A673 (cell line): ENCODE results near the gene EEPD1. TPM values are rescaled to one million over a fixed set of nuclear protein-coding genes. Genes with fewer than 3 reads are reported as not detected.

Experiments used
- BruUV-seq: library from RNA; stranded (reverse); fragments of 400-500 nt; replicated peaks from 2 replicates; lab custom pipeline; 2021; lab: Mats Ljungman, UMichigan
- CTCF ChIA-PET: fragments of 300-600 bp; sonication (Branson Sonifier 250); formaldehyde crosslinking; loops from one replicate; lab custom pipeline; 2022; ENCODE audit warnings: antibody characterized with exemption; lab: Charles Lee
- POLR2A ChIA-PET: fragments of 300-600 bp; sonication (Branson Sonifier 250); formaldehyde crosslinking; loops from one replicate; lab custom pipeline; 2022; ENCODE audit warnings: antibody characterized with exemption; ENCODE audit not compliant: low non-redundant PET; lab: Charles Lee
- DNase-seq: peaks from one replicate; pipeline ENCODE4 v3.0.0-alpha.2; 2015; ENCODE audit warnings: low spot score
- H3K27ac ChIP-seq: fragments of 200-600 bp; sonication (generic); 2 replicates; pipeline ENCODE4 v1.5.1; 2016; ENCODE audit warnings: mixed run types, low read depth, mild to moderate bottlenecking, mixed read lengths, antibody characterized with exemption, low read length; ENCODE audit not compliant: poor library complexity, severe bottlenecking
- H3K27me3 ChIP-seq: fragments of 200-600 bp; sonication (generic); replicated peaks from 2 replicates; pipeline ENCODE4 v1.6.1; 2017; ENCODE audit warnings: mixed run types, low read depth, mild to moderate bottlenecking, mixed read lengths, antibody characterized with exemption, low read length; ENCODE audit not compliant: insufficient read depth, poor library complexity
- H3K36me3 ChIP-seq: fragments of 200-600 bp; sonication (generic); 2 replicates; pipeline ENCODE4 v1.6.1; 2016; ENCODE audit warnings: mixed run types, mild to moderate bottlenecking, mixed read lengths, antibody characterized with exemption, low read length; ENCODE audit not compliant: insufficient read depth, poor library complexity, severe bottlenecking
- H3K4me1 ChIP-seq: fragments of 200-600 bp; sonication (generic); 2 replicates; pipeline ENCODE4 v1.6.1; 2017; ENCODE audit warnings: mixed run types, mild to moderate bottlenecking, mixed read lengths, antibody characterized with exemption, low read length; ENCODE audit not compliant: insufficient read depth, poor library complexity, severe bottlenecking
- H3K4me3 ChIP-seq: fragments of 200-600 bp; sonication (generic); 2 replicates; pipeline ENCODE4 v1.5.1; 2016; ENCODE audit warnings: low read depth, mixed run types, mild to moderate bottlenecking, mixed read lengths, low read length; ENCODE audit not compliant: poor library complexity, severe bottlenecking
- H3K9me3 ChIP-seq: fragments of 200-600 bp; sonication (generic); 2 replicates; pipeline ENCODE4 v1.6.1; 2016; ENCODE audit warnings: mixed run types, low read depth, mild to moderate bottlenecking, mixed read lengths, antibody characterized with exemption, low read length; ENCODE audit not compliant: poor library complexity, severe bottlenecking
- EZH2 ChIP-seq: fragments of 200-600 bp; sonication (generic); IDR thresholded peaks from 2 replicates; pipeline ENCODE4 v1.6.1; 2017; ENCODE audit warnings: borderline replicate concordance, low read depth, mild to moderate bottlenecking, mixed read lengths, antibody characterized with exemption, low read length; ENCODE audit not compliant: poor library complexity, severe bottlenecking
- intact Hi-C: fragments of 100-400 bp; cut with micrococcal nuclease; formaldehyde crosslinking; loops from one replicate; pipeline ENCODE4 v1.10.0; 2022; ENCODE audit not compliant: unreplicated experiment
- total RNA-seq: library from RNA; stranded (reverse); gene quantifications from 2 replicates; pipeline ENCODE4 v1.2.3, GENCODE V29; 2021
- TF ChIP-seq, protein P1 (sequence below): fragments of 300-800, 200-600 bp; sonication (generic); conservative IDR thresholded peaks from 2 replicates; pipeline ENCODE4 v1.5.1; 2017; ENCODE audit warnings: low read depth, mild to moderate bottlenecking, antibody characterized with exemption, low read length, moderate library complexity, mixed read lengths

Gene EEPD1
- total RNA-seq, 1 experiment from 2014 or later: 2.5 TPM

DNA sequence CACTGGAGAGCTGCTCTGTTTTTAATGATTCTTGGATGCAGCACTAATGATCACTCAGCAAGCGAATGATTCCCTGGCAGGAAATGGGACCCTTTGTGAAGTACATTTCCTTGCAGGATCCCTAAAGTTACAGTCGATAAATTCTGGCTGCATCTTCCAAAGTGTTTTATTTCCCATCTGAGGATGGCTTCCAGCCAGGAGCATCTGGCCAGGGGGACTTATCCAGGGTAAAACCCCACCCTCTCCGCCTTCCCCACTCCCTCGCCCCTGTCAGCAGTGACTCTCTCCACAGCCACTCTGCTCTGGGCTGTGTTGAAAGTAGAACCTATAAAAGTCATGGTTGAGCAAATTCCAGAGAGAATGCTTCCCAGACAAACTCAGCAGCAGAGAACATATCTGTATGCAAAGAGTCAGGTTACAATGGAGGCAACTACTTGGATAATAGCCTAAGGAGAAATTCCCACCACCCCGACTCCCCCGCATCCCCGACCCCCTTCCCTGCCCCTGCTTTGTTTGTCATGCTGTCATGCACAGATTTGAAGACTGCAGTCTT lies 125.6 kb downstream of the EEPD1 start:
- peaks cover 32% of the 10 kb centered on the region for H3K4me1 ChIP-seq
- DNase-seq: peak; percentile 61
- no TSS peak for BruUV-seq

DNA sequence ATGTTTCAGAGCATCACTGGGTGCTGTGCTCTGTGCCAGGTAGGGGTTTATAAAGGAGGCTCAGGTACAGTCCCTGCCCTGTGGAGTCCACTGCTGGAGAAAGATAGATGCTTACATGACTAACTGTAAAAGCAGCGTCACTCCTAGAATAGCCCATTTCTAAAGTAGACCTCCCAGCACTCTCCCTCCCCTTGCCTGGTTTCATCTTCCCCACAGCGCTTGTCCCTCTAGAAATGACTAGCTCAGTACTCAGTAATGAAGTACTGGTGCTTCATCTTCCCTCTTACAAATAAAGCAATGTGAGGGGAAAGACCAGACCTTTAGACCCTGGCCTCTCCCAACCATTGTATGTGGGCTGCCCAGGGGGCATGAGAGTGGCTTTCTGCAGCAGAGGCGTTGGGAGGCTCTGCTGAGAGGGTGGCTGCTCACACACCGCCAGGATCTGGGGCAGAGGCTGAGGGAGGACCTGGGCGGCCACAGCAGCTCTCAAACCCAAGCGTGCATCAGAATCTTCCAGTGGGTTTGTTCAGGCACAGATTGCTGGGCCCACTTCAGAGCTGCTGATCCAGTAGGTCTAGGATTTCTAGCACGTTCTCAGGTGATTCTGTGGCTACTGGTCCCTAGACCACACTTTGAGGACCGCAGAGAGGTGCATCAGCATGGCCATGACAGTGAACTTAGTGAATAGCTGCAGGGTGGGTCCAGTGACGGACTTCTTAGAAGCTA lies 126.3 kb downstream of the EEPD1 start:
- H3K27me3 ChIP-seq: no peaks in the 10 kb centered on the region
- CTCF ChIA-PET: no interaction called here
- no TSS peak for BruUV-seq
- peaks cover 32% of the 10 kb centered on the region for H3K4me1 ChIP-seq
- H3K4me3 ChIP-seq: no peak overlapping the region
- H3K27ac ChIP-seq: no peak overlapping the region
- intact Hi-C loops: no loop called here
- no peak for DNase-seq
- H3K36me3 ChIP-seq: no peaks in the 10 kb centered on the region
- POLR2A ChIA-PET: no interaction called here
- H3K9me3 ChIP-seq: no peaks in the 10 kb centered on the region
- no peak for TF ChIP-seq EZH2
- TF ChIP-seq, protein P1, sequence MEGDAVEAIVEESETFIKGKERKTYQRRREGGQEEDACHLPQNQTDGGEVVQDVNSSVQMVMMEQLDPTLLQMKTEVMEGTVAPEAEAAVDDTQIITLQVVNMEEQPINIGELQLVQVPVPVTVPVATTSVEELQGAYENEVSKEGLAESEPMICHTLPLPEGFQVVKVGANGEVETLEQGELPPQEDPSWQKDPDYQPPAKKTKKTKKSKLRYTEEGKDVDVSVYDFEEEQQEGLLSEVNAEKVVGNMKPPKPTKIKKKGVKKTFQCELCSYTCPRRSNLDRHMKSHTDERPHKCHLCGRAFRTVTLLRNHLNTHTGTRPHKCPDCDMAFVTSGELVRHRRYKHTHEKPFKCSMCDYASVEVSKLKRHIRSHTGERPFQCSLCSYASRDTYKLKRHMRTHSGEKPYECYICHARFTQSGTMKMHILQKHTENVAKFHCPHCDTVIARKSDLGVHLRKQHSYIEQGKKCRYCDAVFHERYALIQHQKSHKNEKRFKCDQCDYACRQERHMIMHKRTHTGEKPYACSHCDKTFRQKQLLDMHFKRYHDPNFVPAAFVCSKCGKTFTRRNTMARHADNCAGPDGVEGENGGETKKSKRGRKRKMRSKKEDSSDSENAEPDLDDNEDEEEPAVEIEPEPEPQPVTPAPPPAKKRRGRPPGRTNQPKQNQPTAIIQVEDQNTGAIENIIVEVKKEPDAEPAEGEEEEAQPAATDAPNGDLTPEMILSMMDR: no peak

More for the DNA sequence above, 125.6 kb downstream of the EEPD1 start:
- Histone ChIP-seq H3K27me3 (no peaks in the 10 kb centered on the region), H3K4me3 (no peak overlapping the region), H3K36me3 (no peaks in the 10 kb centered on the region), H3K27ac (no peak overlapping the region), H3K9me3 (no peaks in the 10 kb centered on the region)
- no peak for TF ChIP-seq EZH2
- TF ChIP-seq, protein P1: no peak
- CTCF ChIA-PET: no interaction called here
- POLR2A ChIA-PET: no interaction called here
- intact Hi-C loops: no loop called here

DNA sequence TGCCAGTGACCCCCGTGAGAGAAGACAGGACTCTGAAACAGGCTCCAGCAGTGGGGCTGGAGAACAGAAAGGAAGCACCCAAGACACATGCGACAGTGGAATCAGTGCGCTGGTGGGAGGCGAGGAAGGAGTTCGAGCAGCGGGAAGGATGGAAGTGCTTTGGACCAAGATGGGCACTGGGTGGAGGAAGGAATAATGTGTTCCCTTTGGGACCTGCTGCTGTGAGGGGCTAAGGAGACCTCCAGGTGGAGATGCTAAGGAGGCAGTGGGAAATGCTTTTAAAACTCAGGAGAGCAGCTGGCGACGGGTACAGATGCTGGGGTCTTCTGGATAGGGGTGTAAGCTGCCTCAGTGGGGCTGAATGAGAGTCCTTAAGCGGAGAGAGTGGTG lies 126.9 kb downstream of the EEPD1 start:
- ChIA-PET POLR2A (no interaction called here), CTCF (no interaction called here)
- Histone ChIP-seq H3K27me3 (no peaks in the 10 kb centered on the region), H3K4me3 (no peak overlapping the region), H3K4me1 (peaks cover 32% of the 10 kb centered on the region), H3K27ac (no peak overlapping the region), H3K36me3 (no peaks in the 10 kb centered on the region), H3K9me3 (no peaks in the 10 kb centered on the region)
- no TSS peak for BruUV-seq
- DNase-seq: no peak
- TF ChIP-seq, protein P1: no peak
- no peak for TF ChIP-seq EZH2
- intact Hi-C loops: no loop called here
